GM12874 (cell line): ENCODE data around the gene PDGFRB.

Experiments
- TF ChIP-seq, protein P1 (sequence below): IDR thresholded peaks from 2 replicates; pipeline ENCODE4 v1.5.1; 2011; ENCODE audit warnings: low read depth, mild to moderate bottlenecking, control low read depth, low read length, moderate library complexity; ENCODE audit not compliant: insufficient read depth

Gene PDGFRB

DNA sequence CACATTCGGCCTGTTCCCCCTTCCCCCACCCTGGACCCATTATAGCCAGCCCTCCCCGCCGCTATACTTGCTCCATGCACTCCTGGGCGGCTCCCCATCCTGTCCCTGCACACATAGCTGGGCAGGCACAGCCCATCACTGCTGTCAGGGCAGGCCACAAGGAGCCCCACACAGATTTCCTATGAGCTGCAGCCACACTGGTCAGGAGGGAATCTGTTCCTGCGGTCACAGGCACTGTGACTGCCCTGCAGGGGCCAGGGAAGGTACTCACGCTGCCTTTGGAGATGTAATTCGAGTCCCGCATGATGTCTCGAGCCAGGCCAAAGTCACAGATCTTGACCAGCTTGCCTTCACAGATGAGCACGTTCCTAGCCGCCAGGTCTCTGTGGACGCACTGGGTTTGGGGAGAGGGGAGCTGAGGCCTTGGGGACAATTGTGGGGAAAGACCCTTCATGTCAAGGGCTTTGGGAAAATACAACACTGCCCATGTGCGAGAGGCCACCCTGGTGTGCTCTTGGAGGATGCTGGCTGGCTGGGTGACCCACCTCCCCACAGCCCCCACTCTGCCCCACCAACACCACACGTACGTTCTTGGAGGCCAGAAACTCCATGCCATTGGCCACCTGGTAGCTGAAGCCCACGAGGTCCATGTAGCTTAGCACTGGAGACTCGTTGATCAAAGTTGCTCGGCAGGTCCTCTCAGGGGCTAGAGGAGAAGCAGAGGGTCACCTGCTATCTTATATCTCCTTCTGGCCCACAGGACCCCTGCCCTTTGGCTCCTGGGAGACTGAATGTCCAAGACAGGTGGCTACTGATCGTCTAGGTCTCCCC lies 34.8 kb downstream of the PDGFRB start:
- TF ChIP-seq, protein P1, sequence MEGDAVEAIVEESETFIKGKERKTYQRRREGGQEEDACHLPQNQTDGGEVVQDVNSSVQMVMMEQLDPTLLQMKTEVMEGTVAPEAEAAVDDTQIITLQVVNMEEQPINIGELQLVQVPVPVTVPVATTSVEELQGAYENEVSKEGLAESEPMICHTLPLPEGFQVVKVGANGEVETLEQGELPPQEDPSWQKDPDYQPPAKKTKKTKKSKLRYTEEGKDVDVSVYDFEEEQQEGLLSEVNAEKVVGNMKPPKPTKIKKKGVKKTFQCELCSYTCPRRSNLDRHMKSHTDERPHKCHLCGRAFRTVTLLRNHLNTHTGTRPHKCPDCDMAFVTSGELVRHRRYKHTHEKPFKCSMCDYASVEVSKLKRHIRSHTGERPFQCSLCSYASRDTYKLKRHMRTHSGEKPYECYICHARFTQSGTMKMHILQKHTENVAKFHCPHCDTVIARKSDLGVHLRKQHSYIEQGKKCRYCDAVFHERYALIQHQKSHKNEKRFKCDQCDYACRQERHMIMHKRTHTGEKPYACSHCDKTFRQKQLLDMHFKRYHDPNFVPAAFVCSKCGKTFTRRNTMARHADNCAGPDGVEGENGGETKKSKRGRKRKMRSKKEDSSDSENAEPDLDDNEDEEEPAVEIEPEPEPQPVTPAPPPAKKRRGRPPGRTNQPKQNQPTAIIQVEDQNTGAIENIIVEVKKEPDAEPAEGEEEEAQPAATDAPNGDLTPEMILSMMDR: no peak

DNA sequence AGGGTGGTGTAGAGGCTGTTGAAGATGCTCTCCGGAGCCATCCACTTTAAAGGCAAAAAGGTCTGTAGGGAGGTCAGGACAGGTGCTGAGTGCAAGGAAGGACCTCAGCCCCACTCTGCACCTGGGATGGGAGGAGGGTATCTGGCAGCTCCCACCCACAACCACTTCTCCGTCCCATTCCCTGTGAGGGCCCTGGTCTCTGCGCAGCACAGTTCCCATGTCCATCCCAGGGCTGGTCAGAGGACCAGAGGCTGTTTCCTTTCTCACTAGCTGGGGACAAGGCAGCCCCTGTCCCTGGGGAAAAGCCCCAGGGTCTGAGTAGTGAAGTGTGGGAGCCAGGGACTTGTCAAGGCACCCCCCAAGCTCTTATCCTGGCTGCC lies 35.6 kb downstream of the PDGFRB start:
- TF ChIP-seq, protein P1: no peak

DNA sequence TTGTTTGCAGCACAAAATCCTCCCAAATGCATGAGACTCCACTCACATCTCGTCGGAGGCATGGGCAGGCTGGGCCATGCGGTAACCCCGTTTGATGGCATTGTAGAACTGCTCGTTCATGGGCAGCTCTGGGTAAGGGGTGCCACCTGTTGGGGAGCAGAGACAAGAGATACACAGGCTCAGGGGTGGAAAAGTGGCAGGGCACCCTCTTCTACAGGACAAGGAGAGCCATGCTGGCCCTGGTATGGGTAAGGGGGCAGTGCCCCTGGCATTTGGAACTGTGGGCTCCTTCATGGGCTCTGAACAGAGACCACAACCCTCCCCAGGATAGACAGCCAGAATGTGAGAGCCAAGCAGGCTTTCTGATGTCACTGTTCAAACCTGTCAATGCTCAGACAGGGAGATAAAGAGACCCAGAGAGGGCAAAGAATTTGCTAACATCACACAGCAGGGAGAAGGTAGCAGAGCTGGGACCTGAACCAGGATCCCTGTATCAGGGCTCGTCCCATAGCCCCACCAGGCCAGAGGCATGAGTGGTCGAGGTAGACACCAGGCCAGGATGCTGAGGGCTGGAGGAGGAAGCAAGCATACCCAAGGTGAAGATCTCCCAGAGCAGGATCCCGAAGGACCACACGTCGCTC lies 36.1 kb downstream of the PDGFRB start:
- TF ChIP-seq, protein P1: 0 out of 2 replicates have a peak, but pooled peaks have one; percentile 15

DNA sequence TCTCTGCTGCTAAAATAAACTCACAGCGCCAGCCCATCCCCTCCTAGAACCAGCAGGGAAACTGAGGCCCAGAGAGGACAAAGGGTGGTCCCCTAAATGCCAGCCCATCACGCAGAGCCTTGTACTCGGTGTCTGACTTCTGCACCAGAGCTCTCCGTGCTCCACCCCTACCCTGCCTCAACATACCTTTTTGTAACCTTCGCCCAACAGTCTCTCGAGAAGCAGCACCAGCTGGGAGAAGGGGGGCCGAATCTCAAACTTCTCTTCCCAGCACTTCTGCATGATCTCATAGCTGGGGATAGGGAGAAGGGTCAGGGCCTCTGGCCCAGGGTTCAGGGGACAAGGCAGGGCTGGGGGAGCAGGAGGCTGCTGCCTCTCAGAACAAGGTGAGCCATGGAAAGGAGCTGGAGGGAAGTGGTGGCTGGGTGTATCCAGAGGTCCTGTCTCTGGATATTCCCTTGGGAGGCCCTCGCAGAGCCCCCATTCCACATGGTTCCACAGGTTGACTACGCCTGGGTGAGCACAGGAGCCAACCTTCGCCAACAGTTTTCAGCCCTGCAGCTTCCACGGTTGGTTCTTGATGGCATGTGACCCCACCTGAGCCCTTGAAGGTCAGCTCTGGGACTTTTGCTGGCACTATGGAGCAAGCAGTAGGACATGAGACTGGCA lies 37.0 kb downstream of the PDGFRB start:
- TF ChIP-seq, protein P1: no peak

DNA sequence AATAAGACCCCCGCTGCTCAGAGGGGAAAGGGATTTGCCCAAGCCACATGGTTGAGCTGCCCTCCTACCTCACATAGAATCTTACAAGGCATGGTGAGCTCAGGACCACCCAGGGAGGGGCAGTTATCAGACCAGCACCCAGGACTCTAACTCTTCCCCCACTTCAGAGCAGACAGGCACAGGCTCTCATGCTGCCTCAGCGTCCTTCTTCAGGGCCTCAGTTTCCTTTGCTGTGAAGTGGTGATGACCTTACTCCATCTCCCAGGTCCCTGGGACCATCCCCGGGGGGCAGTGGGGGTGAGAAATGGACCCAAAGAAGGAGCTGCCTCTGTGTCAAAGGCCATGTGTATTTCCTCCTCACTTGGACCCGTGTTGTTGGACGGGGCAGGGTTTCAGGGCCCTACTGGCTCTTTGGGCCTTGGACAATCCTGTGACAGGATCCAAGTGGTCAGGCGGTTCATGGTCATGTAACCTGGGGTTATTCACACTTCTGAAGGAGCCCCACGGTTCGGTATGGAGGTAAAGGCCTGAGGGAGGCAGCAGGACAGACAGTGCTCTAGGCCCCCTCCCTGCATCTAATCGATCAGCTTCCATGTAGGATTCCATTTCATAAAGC lies 37.6 kb downstream of the PDGFRB start:
- TF ChIP-seq, protein P1: no peak

DNA sequence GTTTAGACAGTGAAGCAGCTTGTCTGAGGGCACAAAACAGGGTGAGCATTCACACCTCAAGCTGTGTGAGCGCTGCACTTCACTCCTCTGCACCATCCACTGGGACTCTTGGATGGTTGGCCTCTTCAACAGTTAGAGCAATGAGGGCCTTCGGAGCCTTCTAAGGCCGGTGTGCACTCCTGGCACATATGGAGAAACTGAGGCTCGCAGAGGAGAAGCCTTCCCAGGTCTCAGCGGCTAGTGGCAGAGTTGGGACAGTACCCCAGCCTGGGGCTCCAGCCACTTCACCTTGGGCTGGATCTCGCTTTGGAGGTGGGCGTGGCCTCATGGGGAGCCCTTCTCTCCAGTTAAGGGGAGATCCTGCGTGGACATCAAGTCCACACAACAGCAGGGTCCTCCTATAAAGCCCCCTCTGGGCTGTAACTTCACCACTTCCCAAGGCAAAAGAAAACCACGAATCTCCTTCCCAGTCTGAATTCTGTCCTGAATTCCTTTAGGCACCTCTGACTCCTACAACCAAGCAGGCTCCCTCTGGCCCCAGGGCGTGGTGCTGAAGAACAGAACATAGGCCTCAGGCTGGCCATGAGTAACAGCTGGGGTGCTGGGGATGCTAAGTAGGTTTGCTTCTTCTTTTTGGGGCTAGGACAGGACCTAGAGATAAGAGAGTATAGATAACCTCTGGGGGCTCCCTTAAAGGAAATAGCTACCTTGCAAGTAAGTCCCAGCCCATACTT lies 38.8 kb downstream of the PDGFRB start:
- TF ChIP-seq, protein P1: no peak
